Tibial nerve (tissue), 4 donors: ENCODE measurements around the gene CCDC171.

Experiments
- EP300 ChIP-seq, 2 donors: sonication (generic); formaldehyde crosslinking; IDR thresholded peaks; one replicate each; pipeline ENCODE4 v1.6.1; 2017; ENCODE audit warnings: antibody characterized with exemption in 2 of 2, mild to moderate bottlenecking in 1 of 2
- POLR2A ChIP-seq, 2 donors: fragments of 450-650 bp; IDR thresholded peaks; one replicate each; pipeline ENCODE4 v1.6.1; 2017; ENCODE audit warnings: antibody characterized with exemption in 2 of 2, mild to moderate bottlenecking in 2 of 2, moderate library complexity in 2 of 2
- TF ChIP-seq, protein P1 (sequence below), 5 experiments: fragments of 200-600 bp in 3 of 5; fragments of 450-650 bp in 2 of 5; sonication (generic) in 3 of 5; IDR thresholded peaks; one replicate each; pipeline ENCODE4 v1.5.1; 2016 to 2019; ENCODE audit warnings: antibody characterized with exemption in 5 of 5, mild to moderate bottlenecking in 3 of 5, moderate library complexity in 2 of 5

DNA sequence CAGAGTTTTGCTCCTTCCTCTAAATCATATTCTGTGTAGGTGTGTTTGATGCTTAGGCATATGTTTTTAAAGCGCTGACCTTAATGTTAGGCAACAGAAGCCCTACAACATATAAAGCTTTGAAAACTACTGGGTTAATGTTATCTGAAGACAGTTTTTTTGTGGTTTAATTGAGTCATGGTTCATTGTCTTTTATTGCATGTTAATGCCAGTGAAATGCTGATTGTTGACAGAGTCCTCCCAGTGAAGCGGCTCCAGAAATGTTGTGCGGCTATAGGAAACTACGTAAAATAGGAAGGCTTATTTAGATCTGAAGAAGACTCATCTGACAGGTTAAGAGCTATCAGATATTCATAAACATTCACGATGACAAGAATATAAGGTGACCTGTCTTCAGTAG lies 424.6 kb downstream of the CCDC171 start:
- no peak for TF ChIP-seq POLR2A (IDR thresholded peaks at IDR 0.05)
- TF ChIP-seq, protein P1, sequence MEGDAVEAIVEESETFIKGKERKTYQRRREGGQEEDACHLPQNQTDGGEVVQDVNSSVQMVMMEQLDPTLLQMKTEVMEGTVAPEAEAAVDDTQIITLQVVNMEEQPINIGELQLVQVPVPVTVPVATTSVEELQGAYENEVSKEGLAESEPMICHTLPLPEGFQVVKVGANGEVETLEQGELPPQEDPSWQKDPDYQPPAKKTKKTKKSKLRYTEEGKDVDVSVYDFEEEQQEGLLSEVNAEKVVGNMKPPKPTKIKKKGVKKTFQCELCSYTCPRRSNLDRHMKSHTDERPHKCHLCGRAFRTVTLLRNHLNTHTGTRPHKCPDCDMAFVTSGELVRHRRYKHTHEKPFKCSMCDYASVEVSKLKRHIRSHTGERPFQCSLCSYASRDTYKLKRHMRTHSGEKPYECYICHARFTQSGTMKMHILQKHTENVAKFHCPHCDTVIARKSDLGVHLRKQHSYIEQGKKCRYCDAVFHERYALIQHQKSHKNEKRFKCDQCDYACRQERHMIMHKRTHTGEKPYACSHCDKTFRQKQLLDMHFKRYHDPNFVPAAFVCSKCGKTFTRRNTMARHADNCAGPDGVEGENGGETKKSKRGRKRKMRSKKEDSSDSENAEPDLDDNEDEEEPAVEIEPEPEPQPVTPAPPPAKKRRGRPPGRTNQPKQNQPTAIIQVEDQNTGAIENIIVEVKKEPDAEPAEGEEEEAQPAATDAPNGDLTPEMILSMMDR (IDR thresholded peaks at IDR 0.05), result no peak
- no peak for TF ChIP-seq EP300 (IDR thresholded peaks at IDR 0.05)
